HepG2 (cell line): ENCODE measurements around the gene DGCR8. TPM values are rescaled to one million over a fixed set of nuclear protein-coding genes. Genes with fewer than 3 reads are reported as not detected.

Experiments used
- CHD4 ChIP-seq: fragments of 200-600 bp; sonication (generic); IDR thresholded peaks from 2 replicates; pipeline ENCODE4 v1.7.0; 2017; ENCODE audit warnings: mild to moderate bottlenecking, low read length, borderline replicate concordance
- DMAP1 ChIP-seq: IDR thresholded peaks from 2 replicates; pipeline ENCODE4 v1.6.1; 2016
- GFI1 ChIP-seq: sonication (generic); formaldehyde crosslinking; IDR thresholded peaks from 2 replicates; pipeline ENCODE4 v1.5.0; 2020; ENCODE audit warnings: missing genetic modification reagents, mild to moderate bottlenecking, borderline replicate concordance
- PCBP1 ChIP-seq: fragments of 200-400 bp; formaldehyde crosslinking; IDR thresholded peaks from 2 replicates; pipeline ENCODE4 v1.6.1; 2017; ENCODE audit warnings: mild to moderate bottlenecking, low read depth, low read length, borderline replicate concordance
- POLR2AphosphoS2 ChIP-seq: IDR thresholded peaks from 2 replicates; pipeline ENCODE4 v1.6.1; 2011; ENCODE audit warnings: low read depth, low read length, improper control_type of control experiment
- RFX1 ChIP-seq: fragments of 450-650 bp; IDR thresholded peaks from 2 replicates; pipeline ENCODE4 v1.6.1; 2017
- STAT5B ChIP-seq: sonication (generic); formaldehyde crosslinking; IDR thresholded peaks from 2 replicates; pipeline ENCODE4 v1.4.0; 2020; ENCODE audit warnings: missing genetic modification reagents
- XRCC5 ChIP-seq: fragments of 200-400 bp; formaldehyde crosslinking; optimal IDR thresholded peaks from 2 replicates; pipeline ENCODE3; 2017; ENCODE audit warnings: mild to moderate bottlenecking, low read length
- ZBTB38 ChIP-seq: sonication (generic); formaldehyde crosslinking; IDR thresholded peaks from 2 replicates; pipeline ENCODE4 v1.5.1; 2020; ENCODE audit warnings: mild to moderate bottlenecking, missing genetic modification reagents
- ZBTB42 ChIP-seq: sonication (generic); formaldehyde crosslinking; IDR thresholded peaks from 2 replicates; pipeline ENCODE4 v1.5.0; 2020; ENCODE audit warnings: mild to moderate bottlenecking, missing genetic modification reagents
- ZNF343 ChIP-seq: sonication (generic); formaldehyde crosslinking; IDR thresholded peaks from 2 replicates; pipeline ENCODE4 v1.4.0; 2020; ENCODE audit warnings: mild to moderate bottlenecking, missing genetic modification reagents
- ZNF550 ChIP-seq: sonication (generic); formaldehyde crosslinking; IDR thresholded peaks from 2 replicates; pipeline ENCODE4 v1.4.0; 2020; ENCODE audit warnings: mild to moderate bottlenecking, missing genetic modification reagents, borderline replicate concordance
- ZNF670 ChIP-seq: sonication (generic); formaldehyde crosslinking; IDR thresholded peaks from 2 replicates; pipeline ENCODE4 v1.8.0; 2022; ENCODE audit warnings: mild to moderate bottlenecking, missing genetic modification reagents, borderline replicate concordance
- ZNF775 ChIP-seq: sonication (generic); formaldehyde crosslinking; IDR thresholded peaks from 2 replicates; pipeline ENCODE4 v1.4.0; 2020; ENCODE audit warnings: missing genetic modification reagents, mild to moderate bottlenecking, moderate library complexity, borderline replicate concordance
- polyA plus RNA-seq, 8 experiments: library from polyadenylated mRNA; depleted of rRNA in 3 of 8; stranded (reverse) in 7 of 8; unstranded in 1 of 8; fragments of >200 nt; fragmentation: Illumina TruSeq in 4 of 8; extraction: Trizol in 4 of 8; gene quantifications; 2 replicates each; pipeline versions ENCODE4 v1.2.1 to v1.2.3, GENCODE V29; 2011 to 2016; ENCODE audit warnings: low read depth in 4 of 8, missing spikeins in 1 of 8, mixed read lengths in 1 of 8; ENCODE audit not compliant: insufficient read depth in 1 of 8
- total RNA-seq, 5 experiments: library from RNA; depleted of rRNA; stranded (reverse); fragments of >200 nt; fragmentation: Illumina TruSeq; extraction: Trizol; gene quantifications; 2 replicates each; pipeline ENCODE4 v1.2.3, GENCODE V29; 2016; ENCODE audit warnings: low read depth in 1 of 5
- TF ChIP-seq, protein P1 (sequence below): sonication (generic); formaldehyde crosslinking; IDR thresholded peaks from 2 replicates; pipeline ENCODE4 v1.5.1; 2020; ENCODE audit warnings: mild to moderate bottlenecking, missing genetic modification reagents, moderate library complexity
- TF ChIP-seq, protein P2 (sequence below): sonication (generic); formaldehyde crosslinking; IDR thresholded peaks from 2 replicates; pipeline ENCODE4 v1.9.0; 2021; ENCODE audit warnings: missing genetic modification reagents, mild to moderate bottlenecking, borderline replicate concordance
- TF ChIP-seq, protein P3 (sequence below): sonication (generic); formaldehyde crosslinking; IDR thresholded peaks from 2 replicates; pipeline ENCODE4 v1.4.0; 2020; ENCODE audit warnings: missing genetic modification reagents, borderline replicate concordance
- TF ChIP-seq, protein P4 (sequence below): sonication (generic); formaldehyde crosslinking; IDR thresholded peaks from 2 replicates; pipeline ENCODE4 v1.4.0; 2020; ENCODE audit warnings: missing genetic modification reagents, mild to moderate bottlenecking, borderline replicate concordance
- TF ChIP-seq, protein P5 (sequence below): fragments of 450-650 bp; IDR thresholded peaks from 2 replicates; pipeline ENCODE4 v1.6.1; 2017; ENCODE audit warnings: mild to moderate bottlenecking

The DGCR8 gene
- total and polyA plus RNA-seq, 2 of the 13 experiments (the other 11 are each of a cell fraction or from before 2014, with no cell fraction given), result 10.2 to 23.2 TPM

DNA sequence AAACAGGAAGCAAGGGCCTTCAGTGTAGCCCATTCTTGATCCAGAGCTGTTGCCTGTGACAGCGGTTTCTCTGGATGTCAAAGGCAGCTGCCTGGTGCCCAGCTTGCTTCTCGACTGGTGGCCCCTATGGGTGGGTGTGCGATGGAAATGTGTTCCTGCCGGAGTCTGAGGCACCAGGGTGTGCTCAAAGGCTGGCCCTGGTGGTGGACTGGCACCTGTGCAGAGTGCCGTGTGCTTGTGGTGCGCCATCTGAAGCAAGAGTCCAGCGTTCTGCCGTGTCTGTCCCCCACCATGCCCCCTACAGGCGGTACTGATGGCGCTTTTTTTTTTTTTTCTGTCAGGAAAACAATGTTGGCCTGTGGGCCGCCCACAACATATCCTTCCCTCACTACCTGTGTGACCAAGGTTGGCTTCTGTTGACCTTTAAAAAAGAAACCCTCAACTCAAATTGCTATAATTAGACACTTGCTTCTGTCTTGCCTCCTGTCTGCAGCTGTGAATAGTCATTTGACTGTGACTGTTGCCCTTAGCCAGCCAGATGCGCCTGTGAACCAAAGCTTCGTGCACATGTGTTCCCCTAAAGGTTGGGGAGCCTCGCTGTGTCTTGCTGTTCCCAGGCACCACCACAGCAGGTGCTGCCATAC is 31.1 kb downstream of the DGCR8 start (continued):
- TF ChIP-seq, protein P1, sequence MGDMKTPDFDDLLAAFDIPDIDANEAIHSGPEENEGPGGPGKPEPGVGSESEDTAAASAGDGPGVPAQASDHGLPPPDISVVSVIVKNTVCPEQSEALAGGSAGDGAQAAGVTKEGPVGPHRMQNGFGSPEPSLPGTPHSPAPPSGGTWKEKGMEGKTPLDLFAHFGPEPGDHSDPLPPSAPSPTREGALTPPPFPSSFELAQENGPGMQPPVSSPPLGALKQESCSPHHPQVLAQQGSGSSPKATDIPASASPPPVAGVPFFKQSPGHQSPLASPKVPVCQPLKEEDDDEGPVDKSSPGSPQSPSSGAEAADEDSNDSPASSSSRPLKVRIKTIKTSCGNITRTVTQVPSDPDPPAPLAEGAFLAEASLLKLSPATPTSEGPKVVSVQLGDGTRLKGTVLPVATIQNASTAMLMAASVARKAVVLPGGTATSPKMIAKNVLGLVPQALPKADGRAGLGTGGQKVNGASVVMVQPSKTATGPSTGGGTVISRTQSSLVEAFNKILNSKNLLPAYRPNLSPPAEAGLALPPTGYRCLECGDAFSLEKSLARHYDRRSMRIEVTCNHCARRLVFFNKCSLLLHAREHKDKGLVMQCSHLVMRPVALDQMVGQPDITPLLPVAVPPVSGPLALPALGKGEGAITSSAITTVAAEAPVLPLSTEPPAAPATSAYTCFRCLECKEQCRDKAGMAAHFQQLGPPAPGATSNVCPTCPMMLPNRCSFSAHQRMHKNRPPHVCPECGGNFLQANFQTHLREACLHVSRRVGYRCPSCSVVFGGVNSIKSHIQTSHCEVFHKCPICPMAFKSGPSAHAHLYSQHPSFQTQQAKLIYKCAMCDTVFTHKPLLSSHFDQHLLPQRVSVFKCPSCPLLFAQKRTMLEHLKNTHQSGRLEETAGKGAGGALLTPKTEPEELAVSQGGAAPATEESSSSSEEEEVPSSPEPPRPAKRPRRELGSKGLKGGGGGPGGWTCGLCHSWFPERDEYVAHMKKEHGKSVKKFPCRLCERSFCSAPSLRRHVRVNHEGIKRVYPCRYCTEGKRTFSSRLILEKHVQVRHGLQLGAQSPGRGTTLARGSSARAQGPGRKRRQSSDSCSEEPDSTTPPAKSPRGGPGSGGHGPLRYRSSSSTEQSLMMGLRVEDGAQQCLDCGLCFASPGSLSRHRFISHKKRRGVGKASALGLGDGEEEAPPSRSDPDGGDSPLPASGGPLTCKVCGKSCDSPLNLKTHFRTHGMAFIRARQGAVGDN, result peak; percentile 47; the same call in 1 of the 2 replicates
- no peak for TF ChIP-seq ZNF343 (CRISPR knock-in tag)
- TF ChIP-seq, protein P2, sequence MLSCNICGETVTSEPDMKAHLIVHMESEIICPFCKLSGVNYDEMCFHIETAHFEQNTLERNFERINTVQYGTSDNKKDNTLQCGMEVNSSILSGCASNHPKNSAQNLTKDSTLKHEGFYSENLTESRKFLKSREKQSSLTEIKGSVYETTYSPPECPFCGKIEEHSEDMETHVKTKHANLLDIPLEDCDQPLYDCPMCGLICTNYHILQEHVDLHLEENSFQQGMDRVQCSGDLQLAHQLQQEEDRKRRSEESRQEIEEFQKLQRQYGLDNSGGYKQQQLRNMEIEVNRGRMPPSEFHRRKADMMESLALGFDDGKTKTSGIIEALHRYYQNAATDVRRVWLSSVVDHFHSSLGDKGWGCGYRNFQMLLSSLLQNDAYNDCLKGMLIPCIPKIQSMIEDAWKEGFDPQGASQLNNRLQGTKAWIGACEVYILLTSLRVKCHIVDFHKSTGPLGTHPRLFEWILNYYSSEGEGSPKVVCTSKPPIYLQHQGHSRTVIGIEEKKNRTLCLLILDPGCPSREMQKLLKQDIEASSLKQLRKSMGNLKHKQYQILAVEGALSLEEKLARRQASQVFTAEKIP, result no peak
- no peak for TF ChIP-seq ZNF670 (CRISPR knock-in tag)
- peak; percentile 31 for TF ChIP-seq XRCC5
- TF ChIP-seq, protein P3, sequence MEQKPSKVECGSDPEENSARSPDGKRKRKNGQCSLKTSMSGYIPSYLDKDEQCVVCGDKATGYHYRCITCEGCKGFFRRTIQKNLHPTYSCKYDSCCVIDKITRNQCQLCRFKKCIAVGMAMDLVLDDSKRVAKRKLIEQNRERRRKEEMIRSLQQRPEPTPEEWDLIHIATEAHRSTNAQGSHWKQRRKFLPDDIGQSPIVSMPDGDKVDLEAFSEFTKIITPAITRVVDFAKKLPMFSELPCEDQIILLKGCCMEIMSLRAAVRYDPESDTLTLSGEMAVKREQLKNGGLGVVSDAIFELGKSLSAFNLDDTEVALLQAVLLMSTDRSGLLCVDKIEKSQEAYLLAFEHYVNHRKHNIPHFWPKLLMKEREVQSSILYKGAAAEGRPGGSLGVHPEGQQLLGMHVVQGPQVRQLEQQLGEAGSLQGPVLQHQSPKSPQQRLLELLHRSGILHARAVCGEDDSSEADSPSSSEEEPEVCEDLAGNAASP (CRISPR knock-in tag), result no peak
- no peak for TF ChIP-seq GFI1 (CRISPR knock-in tag)
- TF ChIP-seq ZBTB42 (CRISPR knock-in tag), result no peak
- no peak for TF ChIP-seq ZNF775 (CRISPR knock-in tag)
- TF ChIP-seq, protein P4, sequence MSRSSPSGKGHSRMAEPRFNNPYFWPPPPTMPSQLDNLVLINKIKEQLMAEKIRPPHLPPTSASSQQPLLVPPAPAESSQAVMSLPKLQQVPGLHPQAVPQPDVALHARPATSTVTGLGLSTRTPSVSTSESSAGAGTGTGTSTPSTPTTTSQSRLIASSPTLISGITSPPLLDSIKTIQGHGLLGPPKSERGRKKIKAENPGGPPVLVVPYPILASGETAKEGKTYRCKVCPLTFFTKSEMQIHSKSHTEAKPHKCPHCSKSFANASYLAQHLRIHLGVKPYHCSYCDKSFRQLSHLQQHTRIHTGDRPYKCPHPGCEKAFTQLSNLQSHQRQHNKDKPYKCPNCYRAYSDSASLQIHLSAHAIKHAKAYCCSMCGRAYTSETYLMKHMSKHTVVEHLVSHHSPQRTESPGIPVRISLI (CRISPR knock-in tag), result peak; percentile 95
- no peak for TF ChIP-seq STAT5B (CRISPR knock-in tag)
- TF ChIP-seq ZNF550 (CRISPR knock-in tag), result no peak
- TF ChIP-seq DMAP1 (CRISPR knock-in tag), result no peak
- peak; percentile 61; the same call in 1 of the 2 replicates for TF ChIP-seq ZBTB38 (CRISPR knock-in tag)
- TF ChIP-seq CHD4, result no peak
- no peak for TF ChIP-seq PCBP1
- no peak for TF ChIP-seq POLR2AphosphoS2
- TF ChIP-seq RFX1, result no peak
- TF ChIP-seq, protein P5, sequence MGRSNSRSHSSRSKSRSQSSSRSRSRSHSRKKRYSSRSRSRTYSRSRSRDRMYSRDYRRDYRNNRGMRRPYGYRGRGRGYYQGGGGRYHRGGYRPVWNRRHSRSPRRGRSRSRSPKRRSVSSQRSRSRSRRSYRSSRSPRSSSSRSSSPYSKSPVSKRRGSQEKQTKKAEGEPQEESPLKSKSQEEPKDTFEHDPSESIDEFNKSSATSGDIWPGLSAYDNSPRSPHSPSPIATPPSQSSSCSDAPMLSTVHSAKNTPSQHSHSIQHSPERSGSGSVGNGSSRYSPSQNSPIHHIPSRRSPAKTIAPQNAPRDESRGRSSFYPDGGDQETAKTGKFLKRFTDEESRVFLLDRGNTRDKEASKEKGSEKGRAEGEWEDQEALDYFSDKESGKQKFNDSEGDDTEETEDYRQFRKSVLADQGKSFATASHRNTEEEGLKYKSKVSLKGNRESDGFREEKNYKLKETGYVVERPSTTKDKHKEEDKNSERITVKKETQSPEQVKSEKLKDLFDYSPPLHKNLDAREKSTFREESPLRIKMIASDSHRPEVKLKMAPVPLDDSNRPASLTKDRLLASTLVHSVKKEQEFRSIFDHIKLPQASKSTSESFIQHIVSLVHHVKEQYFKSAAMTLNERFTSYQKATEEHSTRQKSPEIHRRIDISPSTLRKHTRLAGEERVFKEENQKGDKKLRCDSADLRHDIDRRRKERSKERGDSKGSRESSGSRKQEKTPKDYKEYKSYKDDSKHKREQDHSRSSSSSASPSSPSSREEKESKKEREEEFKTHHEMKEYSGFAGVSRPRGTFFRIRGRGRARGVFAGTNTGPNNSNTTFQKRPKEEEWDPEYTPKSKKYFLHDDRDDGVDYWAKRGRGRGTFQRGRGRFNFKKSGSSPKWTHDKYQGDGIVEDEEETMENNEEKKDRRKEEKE, result no peak
